ENCODE measurements around the gene MAP4K4. TPM values are rescaled to one million over a fixed set of nuclear protein-coding genes. Genes with fewer than 3 reads are reported as not detected.

Gene MAP4K4
- total and polyA plus RNA-seq, 5 donors from 2014 or later: 6.7 to 179 (median 14.7) TPM

GRCh38 chr2:101781326-101781725, 83.8 kb downstream of the MAP4K4 start:
- H3K4me3 Mint-ChIP-seq: peak overlapping the region; percentile 44 to 75 (median 60)
- H3K27me3 Mint-ChIP-seq: no peaks in the 10 kb centered on the region
- ATAC-seq (ENCODE audit: low read depth in 2 of 2) (no peak), DNase-seq (no peak)
- peak overlapping the region; percentile 60 for H3K4me3 ChIP-seq (ENCODE audit: low read depth, low read length)
- H3K27ac Mint-ChIP-seq: peak overlapping the region; percentile 27 to 78 (median 64)
- H3K4me1 Mint-ChIP-seq: peaks cover 58 to 88% (median 79%) of the 10 kb centered on the region in 4 donors
- H3K9me3 Mint-ChIP-seq: peaks cover 0 to 2% (median 0%) of the 10 kb centered on the region in 7 donors
- H3K4me1 ChIP-seq (ENCODE audit: control insufficient read depth, insufficient read depth, low read length, poor library complexity, severe bottlenecking): peaks cover 58% of the 10 kb centered on the region
- H3K9me3 ChIP-seq (ENCODE audit: control insufficient read depth in 2 of 2, low read length in 2 of 2): no peaks in the 10 kb centered on the region
- H3K36me3 ChIP-seq (ENCODE audit: control insufficient read depth, insufficient read depth, low read length): no peaks in the 10 kb centered on the region
- H3K36me3 Mint-ChIP-seq: no peaks in the 10 kb centered on the region
- no peaks in the 10 kb centered on the region for H3K27me3 ChIP-seq (ENCODE audit: control insufficient read depth, insufficient read depth, low read length)
- no peak overlapping the region for H3K27ac ChIP-seq (ENCODE audit: insufficient read depth, low read length, poor library complexity, severe bottlenecking)

GRCh38 chr2:101781791-101782426, 84.4 kb downstream of the MAP4K4 start:
- Histone ChIP-seq H3K9me3 (ENCODE audit: control insufficient read depth in 2 of 2, low read length in 2 of 2) (no peaks in the 10 kb centered on the region), H3K36me3 (ENCODE audit: control insufficient read depth, insufficient read depth, low read length) (no peaks in the 10 kb centered on the region), H3K4me1 (ENCODE audit: control insufficient read depth, insufficient read depth, low read length, poor library complexity, severe bottlenecking) (peaks cover 56% of the 10 kb centered on the region), H3K27ac (ENCODE audit: insufficient read depth, low read length, poor library complexity, severe bottlenecking) (no peak overlapping the region), H3K27me3 (ENCODE audit: control insufficient read depth, insufficient read depth, low read length) (no peaks in the 10 kb centered on the region), H3K4me3 (ENCODE audit: low read depth, low read length) (peak overlapping the region; percentile 60)
- ATAC-seq (ENCODE audit: low read depth in 2 of 2): no peak
- Mint-ChIP-seq H3K27me3 (no peaks in the 10 kb centered on the region), H3K27ac (peak overlapping the region; percentile 27 to 78 (median 64)), H3K4me3 (peak overlapping the region; percentile 44 to 75 (median 60)), H3K36me3 (no peaks in the 10 kb centered on the region), H3K9me3 (peaks cover 0 to 2% (median 0%) of the 10 kb centered on the region in 7 donors), H3K4me1 (peaks cover 61 to 93% (median 84%) of the 10 kb centered on the region in 4 donors)
- DNase-seq: peak in 1 of 3 donors; percentile 26

DNA sequence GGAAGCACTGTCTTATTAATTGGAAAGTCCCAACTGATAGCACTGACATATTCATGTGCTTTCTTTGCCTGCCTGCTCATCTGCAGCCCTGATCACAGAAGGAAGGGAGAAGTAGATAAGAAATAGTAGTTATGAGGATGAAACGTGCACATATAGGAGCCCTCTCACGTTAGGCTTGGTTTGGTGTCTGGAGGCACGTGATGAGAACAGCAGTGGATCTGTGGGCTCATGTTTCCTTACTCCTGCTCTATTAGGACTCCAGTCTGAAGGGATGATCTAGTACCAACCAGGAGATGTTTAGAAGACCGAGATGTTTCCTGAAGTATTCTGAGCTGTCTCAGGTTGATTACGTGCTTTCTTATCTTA, 84.9 kb downstream of the MAP4K4 start:
- Histone ChIP-seq H3K9me3 (ENCODE audit: control insufficient read depth in 2 of 2, low read length in 2 of 2) (no peaks in the 10 kb centered on the region), H3K27me3 (ENCODE audit: control insufficient read depth, insufficient read depth, low read length) (no peaks in the 10 kb centered on the region), H3K4me1 (ENCODE audit: control insufficient read depth, insufficient read depth, low read length, poor library complexity, severe bottlenecking) (peaks cover 56% of the 10 kb centered on the region), H3K4me3 (ENCODE audit: low read depth, low read length) (peak overlapping the region; percentile 60), H3K27ac (ENCODE audit: insufficient read depth, low read length, poor library complexity, severe bottlenecking) (no peak overlapping the region), H3K36me3 (ENCODE audit: control insufficient read depth, insufficient read depth, low read length) (no peaks in the 10 kb centered on the region)
- ATAC-seq (ENCODE audit: low read depth in 2 of 2): no peak
- H3K9me3 Mint-ChIP-seq: peaks cover 0 to 2% (median 0%) of the 10 kb centered on the region in 7 donors
- H3K27ac Mint-ChIP-seq: peak overlapping the region; percentile 24 to 64 (median 27)
- DNase-seq: no peak
- peaks cover 60 to 93% (median 86%) of the 10 kb centered on the region in 4 donors for H3K4me1 Mint-ChIP-seq
- peak overlapping the region in 3 of 4 donors; percentile 60 to 75 (median 61) for H3K4me3 Mint-ChIP-seq
- no peaks in the 10 kb centered on the region for H3K27me3 Mint-ChIP-seq
- H3K36me3 Mint-ChIP-seq: no peaks in the 10 kb centered on the region

DNA sequence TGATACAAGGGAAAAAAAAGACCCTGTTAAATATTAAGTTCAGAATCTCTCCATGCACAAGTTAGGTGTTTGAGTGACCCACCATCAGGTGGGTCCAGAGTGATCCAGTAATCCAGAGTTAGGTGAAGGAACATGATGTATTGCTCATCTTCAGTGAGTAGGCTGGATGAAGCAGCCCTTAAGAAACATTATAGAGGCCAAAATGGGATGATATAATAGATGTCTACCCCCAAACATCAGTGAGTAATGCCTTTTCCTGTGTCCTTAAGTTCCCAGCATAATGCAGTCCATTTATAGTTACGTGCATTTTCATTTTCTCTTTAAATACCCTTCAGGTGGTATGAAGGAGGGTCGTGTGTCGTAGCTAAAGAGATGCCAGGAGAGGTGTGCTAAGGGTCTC, 89.6 kb downstream of the MAP4K4 start:
- peaks cover 56 to 86% (median 70%) of the 10 kb centered on the region in 4 donors for H3K4me1 Mint-ChIP-seq
- H3K4me3 Mint-ChIP-seq: no peak overlapping the region

DNA sequence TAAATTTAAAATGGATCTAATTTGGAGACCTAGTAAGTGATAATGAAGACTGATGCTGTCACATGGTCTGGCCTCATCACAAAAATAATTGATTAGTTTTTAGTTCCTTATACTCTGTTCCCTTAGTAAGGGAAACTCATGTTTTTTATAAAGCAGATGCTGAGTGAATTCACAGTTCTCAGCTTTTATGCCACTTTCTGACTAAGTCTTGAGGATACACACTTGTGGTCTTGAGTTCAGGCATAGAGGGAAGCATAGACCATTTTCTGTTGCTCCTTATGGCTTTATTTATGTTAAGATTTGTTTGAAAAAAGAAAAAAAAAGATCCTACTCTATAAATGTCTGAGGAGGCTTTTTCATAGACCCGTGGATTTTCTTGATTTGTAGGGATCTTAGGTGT, 91.1 kb downstream of the MAP4K4 start:
- DNase-seq (no peak), ATAC-seq (ENCODE audit: low read depth in 2 of 2) (no peak)
- Mint-ChIP-seq H3K4me1 (peaks cover 48 to 86% (median 68%) of the 10 kb centered on the region in 4 donors), H3K4me3 (no peak overlapping the region), H3K27ac (peak overlapping the region in 2 of 3 donors; percentile 10 to 27), H3K36me3 (peaks cover 14% of the 10 kb centered on the region), H3K27me3 (no peaks in the 10 kb centered on the region), H3K9me3 (peaks cover 0 to 2% (median 0%) of the 10 kb centered on the region in 7 donors)
- H3K4me3 ChIP-seq (ENCODE audit: low read depth, low read length): no peak overlapping the region
- no peaks in the 10 kb centered on the region for H3K27me3 ChIP-seq (ENCODE audit: control insufficient read depth, insufficient read depth, low read length)
- peaks cover 8% of the 10 kb centered on the region for H3K4me1 ChIP-seq (ENCODE audit: control insufficient read depth, insufficient read depth, low read length, poor library complexity, severe bottlenecking)
- peaks cover 11% of the 10 kb centered on the region for H3K36me3 ChIP-seq (ENCODE audit: control insufficient read depth, insufficient read depth, low read length)
- no peaks in the 10 kb centered on the region for H3K9me3 ChIP-seq (ENCODE audit: control insufficient read depth in 2 of 2, low read length in 2 of 2)
- H3K27ac ChIP-seq (ENCODE audit: insufficient read depth, low read length, poor library complexity, severe bottlenecking): no peak overlapping the region

More for the DNA sequence above, 89.6 kb downstream of the MAP4K4 start:
- no peak overlapping the region for H3K27ac ChIP-seq (ENCODE audit: insufficient read depth, low read length, poor library complexity, severe bottlenecking)
- H3K4me1 ChIP-seq (ENCODE audit: control insufficient read depth, insufficient read depth, low read length, poor library complexity, severe bottlenecking): peaks cover 16% of the 10 kb centered on the region
- H3K9me3 Mint-ChIP-seq: peaks cover 0 to 2% (median 0%) of the 10 kb centered on the region in 7 donors
- no peaks in the 10 kb centered on the region for H3K27me3 ChIP-seq (ENCODE audit: control insufficient read depth, insufficient read depth, low read length)
- peaks cover 14% of the 10 kb centered on the region for H3K36me3 Mint-ChIP-seq
- no peaks in the 10 kb centered on the region for H3K27me3 Mint-ChIP-seq
- no peak overlapping the region for H3K27ac Mint-ChIP-seq
- DNase-seq (no peak), ATAC-seq (ENCODE audit: low read depth in 2 of 2) (no peak)
- no peak overlapping the region for H3K4me3 ChIP-seq (ENCODE audit: low read depth, low read length)
- peaks cover 9% of the 10 kb centered on the region for H3K36me3 ChIP-seq (ENCODE audit: control insufficient read depth, insufficient read depth, low read length)
- no peaks in the 10 kb centered on the region for H3K9me3 ChIP-seq (ENCODE audit: control insufficient read depth in 2 of 2, low read length in 2 of 2)

GRCh38 chr2:101788995-101789970, 91.8 kb downstream of the MAP4K4 start:
- Mint-ChIP-seq H3K36me3 (peaks cover 14% of the 10 kb centered on the region), H3K9me3 (peaks cover 0 to 2% (median 0%) of the 10 kb centered on the region in 7 donors), H3K27me3 (no peaks in the 10 kb centered on the region), H3K4me3 (no peak overlapping the region), H3K27ac (peak overlapping the region; percentile 10 to 33 (median 10)), H3K4me1 (peaks cover 50 to 86% (median 67%) of the 10 kb centered on the region in 4 donors)
- Histone ChIP-seq H3K4me1 (ENCODE audit: control insufficient read depth, insufficient read depth, low read length, poor library complexity, severe bottlenecking) (peaks cover 8% of the 10 kb centered on the region), H3K36me3 (ENCODE audit: control insufficient read depth, insufficient read depth, low read length) (peaks cover 11% of the 10 kb centered on the region), H3K27ac (ENCODE audit: insufficient read depth, low read length, poor library complexity, severe bottlenecking) (no peak overlapping the region), H3K9me3 (ENCODE audit: control insufficient read depth in 2 of 2, low read length in 2 of 2) (no peaks in the 10 kb centered on the region), H3K4me3 (ENCODE audit: low read depth, low read length) (no peak overlapping the region), H3K27me3 (ENCODE audit: control insufficient read depth, insufficient read depth, low read length) (no peaks in the 10 kb centered on the region)
- ATAC-seq (ENCODE audit: low read depth in 2 of 2) (no peak), DNase-seq (no peak)

- H3K27me3 ChIP-seq (ENCODE audit: control insufficient read depth, insufficient read depth, low read length): no peaks in the 10 kb centered on the region
- no peaks in the 10 kb centered on the region for H3K27me3 Mint-ChIP-seq
- no peak overlapping the region for H3K27ac Mint-ChIP-seq
- no peaks in the 10 kb centered on the region for H3K9me3 ChIP-seq (ENCODE audit: control insufficient read depth in 2 of 2, low read length in 2 of 2)
- H3K9me3 Mint-ChIP-seq: no peaks in the 10 kb centered on the region
- H3K4me1 ChIP-seq (ENCODE audit: control insufficient read depth, insufficient read depth, low read length, poor library complexity, severe bottlenecking): peaks cover 8% of the 10 kb centered on the region
- DNase-seq (no peak), ATAC-seq (ENCODE audit: low read depth in 2 of 2) (no peak)
- H3K36me3 ChIP-seq (ENCODE audit: control insufficient read depth, insufficient read depth, low read length): peaks cover 11% of the 10 kb centered on the region
- no peak overlapping the region for H3K27ac ChIP-seq (ENCODE audit: insufficient read depth, low read length, poor library complexity, severe bottlenecking)
- no peak overlapping the region for H3K4me3 Mint-ChIP-seq
- H3K4me1 Mint-ChIP-seq: peaks cover 51 to 87% (median 67%) of the 10 kb centered on the region in 4 donors
- no peak overlapping the region for H3K4me3 ChIP-seq (ENCODE audit: low read depth, low read length)
- H3K36me3 Mint-ChIP-seq: peaks cover 14% of the 10 kb centered on the region
These were observed 92.9 kb downstream of the MAP4K4 start for GRCh38 chr2:101790416-101790815.

All from CD4-positive, CD25-positive, alpha-beta regulatory T cell (primary cell).